Measurements from ENCODE around the gene NPIPB13. TPM values are rescaled to one million over a fixed set of nuclear protein-coding genes. Genes with fewer than 3 reads are reported as not detected.
A peak's percentile ranks its signal among the peaks of the same experiment; 100 is the strongest.
"Not testable (repeated sequence)": the region's sequence is repeated elsewhere in the genome, so short reads cannot be mapped to it uniquely, and the experiment has no call there.

The NPIPB13 gene
- total RNA-seq (10 to 100 TPM; 11.0 to 15.7 TPM), polyA plus RNA-seq (ENCODE audit: insufficient read depth, low read depth, low replicate concordance) (4.7 TPM)
- long read RNA-seq, donor 1: 0 reads
- long read RNA-seq, donor 2: 0 reads

GRCh38 chr16:30248379-30248778 lies at the start of gene NPIPB13:
Gene NPIPB13, minus strand, starts transcription at chr16:30248479. Its CDS starts 2,906 bp downstream, at chr16:30245573.
- H3K27ac ChIP-seq; intact Hi-C loops (cut with DNase I; ENCODE audit: low total_unique reads); H3K36me3 ChIP-seq (ENCODE audit: low read depth, missing control alignments); H3K9me3 ChIP-seq; H3K4me1 ChIP-seq; DNase-seq; H3K4me3 ChIP-seq; H3K27me3 ChIP-seq: not testable (repeated sequence)
- whole genome bisulfite sequencing, 2 donors: no CpG with 5 or more reads among the region's 4 CpGs

DNA sequence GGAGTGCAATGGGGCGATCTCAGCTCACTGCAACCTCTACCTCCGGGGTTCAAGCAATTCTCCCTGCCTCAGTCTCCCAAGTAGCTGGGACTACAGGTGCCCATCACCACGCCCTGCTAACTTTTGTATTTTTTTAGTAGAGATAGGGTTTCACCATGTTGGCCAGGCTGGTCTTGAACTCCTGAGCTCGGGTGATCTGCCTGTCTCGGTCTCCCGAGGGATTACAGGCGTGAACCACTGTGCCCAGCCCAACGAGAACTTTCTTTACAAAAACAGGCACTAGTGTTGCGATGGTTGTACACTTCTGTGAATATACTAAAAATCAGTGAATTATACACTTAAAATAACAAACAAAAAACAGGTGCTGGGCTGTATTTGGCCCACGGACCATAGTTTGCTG lies 34.1 kb upstream of the NPIPB13 start:
- not testable (repeated sequence) for H3K27me3 ChIP-seq, H3K4me1 ChIP-seq
- WGBS, 2 donors: 97% methylated on average over 8 to 9 of the region's 10 CpGs

DNA sequence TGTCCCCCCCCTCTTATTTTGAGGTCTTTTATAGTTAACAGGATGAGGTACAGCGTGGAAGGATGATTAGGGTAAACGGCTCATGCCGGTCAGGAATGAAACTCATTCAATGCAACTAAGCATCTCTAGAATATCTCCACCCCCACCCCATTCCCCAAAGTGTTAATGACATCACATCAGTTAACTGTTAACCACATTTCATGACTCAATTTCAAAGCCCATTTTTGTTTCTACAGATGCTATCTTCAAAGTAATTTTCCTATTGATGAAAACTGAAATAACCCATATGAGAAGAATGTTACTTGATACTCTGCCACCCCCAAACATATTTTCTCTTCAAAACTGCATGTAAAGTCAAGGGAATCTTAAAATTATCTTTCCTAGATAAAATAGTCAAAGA lies 30.2 kb upstream of the NPIPB13 start:
- intact Hi-C loops (cut with DNase I; ENCODE audit: low total_unique reads); H3K4me1 ChIP-seq; H3K27ac ChIP-seq; DNase-seq; H3K27me3 ChIP-seq; H3K36me3 ChIP-seq (ENCODE audit: low read depth, missing control alignments); H3K4me3 ChIP-seq; H3K9me3 ChIP-seq: not testable (repeated sequence)
- no CpG with 5 or more reads among the region's 3 CpGs for WGBS, 2 donors

More for the DNA sequence above, 34.1 kb upstream of the NPIPB13 start:
- H3K27ac ChIP-seq; H3K9me3 ChIP-seq; H3K36me3 ChIP-seq (ENCODE audit: low read depth, missing control alignments); H3K4me3 ChIP-seq; intact Hi-C loops (cut with DNase I; ENCODE audit: low total_unique reads); DNase-seq: not testable (repeated sequence)

DNA sequence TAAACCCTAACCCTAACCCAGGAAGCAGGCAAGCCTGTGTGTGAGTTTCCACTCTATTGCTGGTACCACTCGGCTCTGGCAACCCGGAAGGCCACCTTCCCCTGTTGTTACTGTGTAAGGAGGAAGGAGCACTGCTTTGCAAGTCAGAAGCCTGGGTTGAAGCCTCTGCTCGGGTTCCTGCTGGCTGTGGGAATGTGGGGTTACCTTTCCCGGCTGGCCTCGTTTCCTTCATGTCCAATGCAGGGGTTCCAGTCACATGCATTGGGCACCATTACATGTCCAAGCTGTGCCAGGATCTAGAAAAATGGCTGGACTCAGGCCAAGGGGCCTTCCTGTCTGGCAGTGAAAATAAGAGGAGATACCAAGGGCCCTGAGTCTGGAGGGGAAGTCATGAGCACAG lies 31.2 kb downstream of the NPIPB13 start:
- peak; percentile 8 for DNase-seq
- WGBS, 2 donors: 83% methylated on average over 3 of the region's 5 CpGs; no CpG with 5 or more reads in 1 of the 2 donors

DNA sequence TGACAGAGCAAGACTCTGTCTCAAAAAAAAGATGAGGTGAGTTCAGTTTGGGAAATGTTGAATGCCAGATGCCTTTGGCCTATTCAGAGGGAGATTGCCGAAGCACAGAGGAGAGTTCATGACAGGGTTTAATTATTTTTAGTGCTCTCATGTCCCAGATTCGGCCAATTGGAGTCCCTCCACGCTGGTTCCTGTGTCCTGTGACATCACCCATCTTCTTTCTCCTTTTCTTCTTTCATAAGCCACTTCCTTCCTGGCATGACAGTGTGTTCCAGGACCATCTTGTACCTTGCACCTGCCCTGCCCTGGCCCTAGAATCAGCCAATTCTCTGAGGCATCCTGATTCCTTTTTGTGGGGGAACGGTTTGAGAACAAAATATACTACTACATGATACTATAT lies 36.9 kb downstream of the NPIPB13 start:
- DNase-seq; H3K4me1 ChIP-seq; H3K9me3 ChIP-seq; H3K36me3 ChIP-seq (ENCODE audit: low read depth, missing control alignments); H3K4me3 ChIP-seq; intact Hi-C loops (cut with DNase I; ENCODE audit: low total_unique reads); H3K27ac ChIP-seq; H3K27me3 ChIP-seq: not testable (repeated sequence)
- no CpG with 5 or more reads among the region's 4 CpGs for WGBS, 2 donors

More for the DNA sequence above, 31.2 kb downstream of the NPIPB13 start:
- H3K9me3 ChIP-seq; H3K36me3 ChIP-seq (ENCODE audit: low read depth, missing control alignments); H3K4me1 ChIP-seq; intact Hi-C loops (cut with DNase I; ENCODE audit: low total_unique reads); H3K27me3 ChIP-seq; H3K27ac ChIP-seq; H3K4me3 ChIP-seq: not testable (repeated sequence)

DNA sequence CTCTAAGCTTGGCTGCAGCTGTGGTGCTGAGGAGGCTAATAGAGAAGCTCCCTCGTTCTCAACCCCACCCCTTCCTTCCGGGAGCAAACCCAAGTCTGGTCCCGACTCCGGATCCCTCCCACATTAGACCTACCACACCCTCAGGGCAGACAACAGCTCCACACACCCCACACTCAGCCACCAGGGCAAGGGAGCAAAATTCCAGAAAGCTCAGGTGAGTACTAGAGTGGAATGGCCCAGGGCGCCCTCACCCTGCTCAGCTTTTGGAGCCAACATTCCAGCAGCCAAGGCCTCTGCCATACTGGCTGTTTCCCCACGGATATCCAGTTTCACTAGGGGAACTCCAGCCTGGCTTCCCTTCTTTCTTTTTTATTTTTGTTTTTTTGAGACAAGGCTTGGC lies 39.2 kb downstream of the NPIPB13 start:
- H3K4me1 ChIP-seq; H3K36me3 ChIP-seq (ENCODE audit: low read depth, missing control alignments); H3K27me3 ChIP-seq; intact Hi-C loops (cut with DNase I; ENCODE audit: low total_unique reads); H3K9me3 ChIP-seq; H3K4me3 ChIP-seq; H3K27ac ChIP-seq; DNase-seq: not testable (repeated sequence)
- no CpG with 5 or more reads among the region's 6 CpGs for WGBS, 2 donors

- intact Hi-C loops (cut with DNase I; ENCODE audit: low total_unique reads); H3K9me3 ChIP-seq; H3K27ac ChIP-seq; H3K4me3 ChIP-seq; H3K4me1 ChIP-seq; DNase-seq; H3K36me3 ChIP-seq (ENCODE audit: low read depth, missing control alignments); H3K27me3 ChIP-seq: not testable (repeated sequence)
- 65% methylated on average over 2 of the region's 9 CpGs; no CpG with 5 or more reads in 1 of the 2 donors for WGBS, 2 donors
Observed at GRCh38 chr16:30207063-30207704, 41.1 kb downstream of the NPIPB13 start.

GRCh38 chr16:30206252-30206651 lies 42.0 kb downstream of the NPIPB13 start:
- H3K4me1 ChIP-seq; H3K27ac ChIP-seq; DNase-seq; H3K36me3 ChIP-seq (ENCODE audit: low read depth, missing control alignments); intact Hi-C loops (cut with DNase I; ENCODE audit: low total_unique reads); H3K27me3 ChIP-seq; H3K4me3 ChIP-seq; H3K9me3 ChIP-seq: not testable (repeated sequence)
- WGBS, 2 donors: no CpG with 5 or more reads among the region's 33 CpGs

DNA sequence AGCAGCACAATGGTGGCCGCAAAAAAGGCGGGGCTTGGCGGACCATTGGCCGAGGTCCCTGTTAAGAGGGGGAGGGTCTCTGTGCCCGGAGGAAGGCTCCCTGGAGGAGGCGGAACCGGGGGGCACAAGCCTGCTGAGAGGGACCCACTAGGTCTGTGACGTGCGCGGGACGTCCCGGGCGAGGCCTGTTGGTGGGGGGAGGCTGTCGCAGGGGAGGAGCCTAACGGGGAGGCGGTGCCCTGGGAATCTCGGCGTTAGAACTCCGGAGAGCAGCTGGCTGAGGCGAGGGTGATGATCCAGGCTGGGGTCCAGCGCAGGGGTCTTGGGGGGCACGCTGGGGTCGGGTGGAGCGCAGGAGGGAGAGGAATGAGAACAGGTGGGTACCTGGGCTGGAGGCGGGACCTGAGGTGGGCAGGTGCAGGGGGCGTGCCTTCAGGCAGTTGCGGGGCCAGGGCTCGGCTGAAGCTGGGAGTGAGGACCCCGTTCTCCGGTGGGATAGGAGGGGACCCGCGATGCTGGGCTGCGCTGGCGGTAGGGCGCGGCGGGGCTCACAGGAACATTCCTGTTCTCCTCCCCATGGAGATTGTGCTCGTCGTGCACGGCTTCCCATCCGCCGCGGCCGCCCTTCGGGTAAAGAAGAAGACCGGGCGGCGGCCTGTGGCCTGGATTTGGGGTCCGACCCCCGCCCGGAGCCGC lies 42.6 kb downstream of the NPIPB13 start:
- peak; percentile 11 for DNase-seq
- intact Hi-C loops (cut with DNase I; ENCODE audit: low total_unique reads); H3K27ac ChIP-seq; H3K4me3 ChIP-seq; H3K27me3 ChIP-seq; H3K9me3 ChIP-seq; H3K4me1 ChIP-seq; H3K36me3 ChIP-seq (ENCODE audit: low read depth, missing control alignments): not testable (repeated sequence)
- 2% methylated on average over 22 of the region's 52 CpGs; no CpG with 5 or more reads in 1 of the 2 donors for WGBS, 2 donors

DNA sequence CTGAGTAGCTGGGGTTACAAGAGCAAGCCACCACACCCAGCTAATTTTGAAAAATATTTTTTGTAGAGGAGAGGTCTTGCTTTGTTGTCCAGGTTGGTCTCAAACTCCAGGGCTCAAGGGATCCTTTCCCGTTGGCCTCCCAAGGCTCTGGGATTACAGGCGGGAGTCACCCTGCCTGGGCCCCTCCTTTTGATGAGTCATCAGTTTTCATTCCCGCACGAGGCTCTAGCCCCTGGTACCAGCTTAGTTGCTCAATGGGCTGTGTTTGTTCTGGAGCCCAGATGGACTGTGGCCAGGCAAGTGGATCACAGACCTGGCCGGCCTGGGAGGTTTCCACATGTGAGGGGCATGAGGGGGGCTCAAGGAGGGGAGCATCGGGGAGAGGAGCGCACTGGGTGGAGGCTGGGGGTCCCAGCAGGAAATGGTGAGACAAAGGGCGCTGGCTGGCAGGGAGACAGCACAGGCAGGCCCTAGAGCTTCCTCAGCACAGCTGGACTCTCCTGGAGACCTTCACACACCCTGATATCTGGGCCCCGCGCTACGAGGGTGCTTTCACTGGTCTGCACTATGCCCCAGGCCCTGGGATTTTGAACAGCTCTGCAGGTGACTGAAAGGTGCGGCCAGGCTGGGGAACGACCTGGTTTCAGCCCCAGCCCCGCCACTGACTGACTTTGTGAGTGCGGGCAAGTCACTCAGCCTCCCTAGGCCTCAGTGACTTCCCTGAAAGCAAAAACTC lies 48.5 kb downstream of the NPIPB13 start:
- H3K36me3 ChIP-seq (ENCODE audit: low read depth, missing control alignments); H3K27me3 ChIP-seq; H3K27ac ChIP-seq; H3K9me3 ChIP-seq; H3K4me1 ChIP-seq; intact Hi-C loops (cut with DNase I; ENCODE audit: low total_unique reads); DNase-seq; H3K4me3 ChIP-seq: not testable (repeated sequence)
- WGBS, 2 donors: no CpG with 5 or more reads among the region's 15 CpGs

DNA sequence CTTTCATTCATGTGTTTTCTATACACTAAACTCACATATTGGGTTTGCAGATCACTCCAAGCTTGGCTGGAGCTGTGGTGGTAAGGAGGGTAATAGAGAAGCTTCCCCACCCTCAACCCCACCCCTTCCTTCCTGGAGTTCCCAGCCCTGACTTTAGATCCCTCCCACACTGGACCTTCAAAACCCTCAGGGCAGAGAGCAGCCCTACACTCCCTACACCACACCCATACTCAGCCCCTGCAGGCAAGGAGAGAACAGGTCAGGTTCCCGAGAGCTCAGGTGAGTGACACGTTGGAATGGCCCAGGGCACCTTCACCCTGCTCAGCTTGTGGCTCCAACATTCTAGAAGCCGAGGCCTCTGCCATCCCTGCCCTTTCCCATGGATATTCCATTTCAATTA lies 49.2 kb downstream of the NPIPB13 start, which contains the start of gene SULT1A3:
SULT1A3 (plus strand) TSS at position 207 of the 400 bp plus-strand sequence. CDS start 1,474 bp downstream, outside the sequence.
- H3K36me3 ChIP-seq (ENCODE audit: low read depth, missing control alignments); DNase-seq; H3K9me3 ChIP-seq; intact Hi-C loops (cut with DNase I; ENCODE audit: low total_unique reads); H3K27me3 ChIP-seq; H3K4me1 ChIP-seq; H3K4me3 ChIP-seq; H3K27ac ChIP-seq: not testable (repeated sequence)
- WGBS, 2 donors: no CpG with 5 or more reads among the region's 3 CpGs
